Measurements from ENCODE around the gene MAN2A2.
"Not testable (repeated sequence)": the region's sequence is repeated elsewhere in the genome, so short reads cannot be mapped to it uniquely, and the experiment has no call there.

Gene MAN2A2

DNA sequence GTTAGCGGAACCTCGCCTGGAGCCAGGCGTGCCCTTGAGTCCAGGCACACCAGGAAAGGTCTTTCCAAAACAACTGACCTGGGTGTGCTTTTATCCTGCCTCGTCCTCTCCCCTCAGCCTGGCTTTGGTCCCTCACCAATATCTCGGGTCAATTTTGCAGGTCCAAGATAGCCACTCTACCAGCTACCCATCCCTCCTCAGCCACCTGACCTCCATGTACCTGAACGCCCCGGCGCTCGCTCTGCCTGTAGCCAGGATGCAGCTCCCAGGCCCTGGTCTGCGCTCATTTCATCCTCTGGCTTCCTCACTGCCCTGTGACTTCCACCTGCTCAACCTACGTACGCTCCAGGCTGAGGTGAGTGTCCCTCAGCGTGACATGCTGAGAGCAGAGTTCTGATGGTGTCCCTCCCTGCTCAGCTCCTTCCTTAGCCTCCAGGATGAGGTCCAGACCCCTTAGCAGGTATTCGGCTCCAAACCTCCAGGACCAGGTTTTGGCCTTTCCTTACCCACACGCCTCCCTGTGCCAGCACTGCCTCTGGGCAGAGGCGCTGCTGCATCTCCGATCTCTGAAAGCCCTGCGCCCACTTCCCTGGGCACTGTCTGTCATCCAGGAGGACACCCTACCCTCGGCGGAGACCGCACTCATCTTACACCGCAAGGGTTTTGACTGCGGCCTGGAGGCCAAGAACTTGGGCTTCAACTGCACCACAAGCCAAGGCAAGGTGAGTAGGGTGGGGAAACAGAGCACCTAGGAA is 15.1 kb downstream of the MAN2A2 start:
- DNase-seq (ENCODE audit: low read depth in 2 of 2): no peak

GRCh38 chr15:90918835-90919234 is 15.7 kb downstream of the MAN2A2 start:
- no peak for DNase-seq (ENCODE audit: low read depth in 2 of 2)

- DNase-seq (ENCODE audit: low read depth in 2 of 2): no peak
These were observed 18.8 kb downstream of the MAN2A2 start for GRCh38 chr15:90921887-90922286.

- DNase-seq (ENCODE audit: low read depth in 2 of 2): not testable (repeated sequence)
These were observed 19.7 kb downstream of the MAN2A2 start for GRCh38 chr15:90922712-90923322.

- DNase-seq (ENCODE audit: low read depth in 2 of 2): no peak
These were observed 21.3 kb downstream of the MAN2A2 start for GRCh38 chr15:90924375-90924774.

- not testable (repeated sequence) for DNase-seq (ENCODE audit: low read depth in 2 of 2)
These were observed 23.7 kb downstream of the MAN2A2 start for GRCh38 chr15:90926766-90927165.

DNA sequence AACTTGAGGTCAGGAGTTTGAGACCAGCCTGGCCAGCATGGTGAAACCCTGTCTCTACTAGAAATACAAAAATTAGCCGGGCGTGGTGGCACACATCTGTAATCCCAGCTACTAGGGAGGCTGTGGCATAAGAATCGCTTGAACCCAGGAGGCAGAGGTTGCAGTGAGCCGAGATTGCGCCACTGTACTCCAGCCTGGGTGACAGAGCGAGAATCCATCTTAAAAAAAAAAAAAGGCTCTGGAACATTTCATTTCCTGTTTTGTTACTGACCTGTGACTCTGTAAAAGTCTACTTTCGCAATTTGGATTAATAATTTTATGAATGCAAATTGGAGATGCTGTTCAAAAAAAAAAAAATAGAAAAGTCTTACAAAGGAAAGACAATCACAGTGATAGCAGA is 25.0 kb downstream of the MAN2A2 start:
- not testable (repeated sequence) for DNase-seq (ENCODE audit: low read depth in 2 of 2)

DNA sequence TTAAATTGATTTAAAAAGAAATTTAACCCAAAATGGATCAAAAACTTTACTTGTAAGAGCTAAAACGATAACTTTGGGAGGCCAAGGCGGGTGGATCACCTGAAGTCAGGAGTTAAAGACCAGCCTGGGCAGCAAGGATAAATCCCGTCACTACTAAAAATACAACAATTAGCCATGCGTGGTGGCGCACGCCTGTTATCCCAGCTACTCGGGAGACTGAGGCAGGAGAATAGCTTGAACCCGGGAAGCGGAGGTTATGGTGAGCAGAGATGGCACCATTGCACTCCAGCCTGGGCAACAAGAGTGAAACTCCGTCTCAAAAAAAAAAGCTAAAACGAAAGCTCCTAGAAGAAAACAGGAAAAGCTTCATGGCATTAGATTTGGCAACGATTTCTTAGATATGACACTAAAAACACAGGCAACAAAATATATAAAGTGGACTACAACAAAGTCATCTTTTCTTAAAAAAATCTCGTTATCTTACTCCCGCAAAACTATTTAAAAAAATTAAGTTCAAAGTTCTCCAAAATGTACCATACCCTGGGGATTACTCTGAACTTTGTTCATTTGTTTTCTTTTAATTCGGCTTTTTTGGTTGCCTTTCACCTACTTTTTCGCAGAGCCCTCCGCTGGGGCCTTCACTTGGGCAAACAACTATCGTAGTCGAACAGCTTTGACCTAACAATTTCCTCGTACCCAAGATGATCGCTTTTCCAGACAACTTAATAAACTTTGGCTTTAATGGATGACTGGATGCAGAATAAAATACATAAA is 26.3 kb downstream of the MAN2A2 start:
- no peak for DNase-seq (ENCODE audit: low read depth in 2 of 2)

GRCh38 chr15:90930861-90931574 is 27.9 kb downstream of the MAN2A2 start:
- no peak for DNase-seq (ENCODE audit: low read depth in 2 of 2)

DNA sequence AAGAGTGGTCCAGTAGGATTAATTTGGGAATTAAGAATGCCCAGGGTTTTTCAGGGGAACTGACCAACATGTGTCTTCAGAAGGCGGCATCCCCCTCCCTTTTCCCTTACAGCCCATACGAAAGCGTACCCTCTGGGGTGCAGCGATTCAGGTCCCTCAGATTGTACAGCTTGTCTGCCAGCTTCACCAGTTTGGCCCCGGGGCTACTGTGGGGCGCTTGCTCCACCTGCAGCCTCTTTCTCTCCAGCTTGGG is 28.4 kb downstream of the MAN2A2 start:
- no peak for DNase-seq (ENCODE audit: low read depth in 2 of 2)

GRCh38 chr15:90931828-90932659 is 28.9 kb downstream of the MAN2A2 start, which contains the start of gene HDDC3:
HDDC3 (minus strand) TSS chr15:90932549; CDS start chr15:90932540, 9 bp downstream.
- peak; percentile 82 for DNase-seq (ENCODE audit: low read depth in 2 of 2)

GRCh38 chr15:90932660-90932991 is 29.5 kb downstream of the MAN2A2 start:
- DNase-seq (ENCODE audit: low read depth in 2 of 2): no peak

DNA sequence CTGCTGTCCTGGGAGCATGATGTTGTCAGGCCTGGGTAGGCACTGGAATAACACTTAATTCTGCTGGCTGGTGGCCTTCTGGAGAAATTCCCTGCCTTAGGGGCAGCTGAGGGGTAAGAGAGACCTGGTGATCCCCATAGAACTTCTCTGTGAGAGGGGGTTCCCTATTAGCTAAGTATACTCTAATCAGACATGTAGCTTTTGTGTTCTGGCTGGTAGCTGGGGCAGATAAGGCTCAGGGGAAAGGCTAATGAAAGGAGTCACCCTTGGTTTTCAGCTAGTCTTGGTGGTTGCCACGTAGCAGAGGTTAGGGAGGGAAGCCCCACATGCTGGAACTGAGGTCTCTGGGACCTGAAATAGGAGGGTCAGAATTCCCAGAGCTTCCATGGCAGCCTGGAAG is 30.2 kb downstream of the MAN2A2 start:
- no peak for DNase-seq (ENCODE audit: low read depth in 2 of 2)

GRCh38 chr15:90934256-90934948 is 31.3 kb downstream of the MAN2A2 start:
- peak; percentile 64 to 71 for DNase-seq (ENCODE audit: low read depth in 2 of 2)

DNA sequence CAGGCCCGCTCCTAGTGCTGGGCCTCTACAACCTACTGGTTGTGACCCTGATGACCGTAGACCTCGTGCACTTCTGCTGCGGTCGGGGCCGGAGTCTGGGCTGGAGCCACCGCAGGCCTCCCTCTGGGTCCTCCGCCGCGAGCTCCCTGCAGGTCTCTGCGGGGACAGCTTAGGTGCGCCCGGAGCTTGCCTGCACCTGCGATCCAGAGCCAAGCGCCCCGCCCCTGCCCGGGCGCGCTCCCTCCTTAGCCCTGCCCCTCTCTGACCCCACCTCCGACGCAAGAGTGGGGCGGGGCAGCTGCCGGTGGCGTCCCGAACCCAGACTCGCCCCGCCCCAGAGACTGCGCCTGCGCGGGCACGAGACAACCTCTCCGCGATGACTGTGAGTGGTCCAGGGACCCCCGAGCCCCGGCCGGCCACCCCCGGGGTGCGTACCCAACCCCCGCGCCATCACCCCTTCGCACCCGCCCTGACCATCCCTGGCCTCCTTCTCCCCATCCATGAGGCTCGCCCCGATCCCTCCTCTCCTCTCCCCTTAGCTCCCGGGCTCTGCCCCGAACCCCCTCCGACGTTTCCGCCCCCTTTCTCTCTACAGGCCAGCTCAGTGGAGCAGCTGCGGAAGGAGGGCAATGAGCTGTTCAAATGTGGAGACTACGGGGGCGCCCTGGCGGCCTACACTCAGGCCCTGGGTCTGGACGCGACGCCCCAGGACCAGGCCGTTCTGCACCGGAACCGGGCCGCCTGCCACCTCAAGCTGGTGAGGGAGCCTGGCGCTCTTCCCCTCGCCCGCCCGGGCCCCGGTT is 32.0 kb downstream of the MAN2A2 start, which contains the start of gene UNC45A:
TSS of gene UNC45A (plus strand) at position 337 of the 803 bp plus-strand sequence. CDS start at position 377, 40 bp downstream.
- peak; percentile 91 to 94 for DNase-seq (ENCODE audit: low read depth in 2 of 2)

GRCh38 chr15:90936823-90937222 is 33.7 kb downstream of the MAN2A2 start:
- DNase-seq (ENCODE audit: low read depth in 2 of 2): no peak

DNA sequence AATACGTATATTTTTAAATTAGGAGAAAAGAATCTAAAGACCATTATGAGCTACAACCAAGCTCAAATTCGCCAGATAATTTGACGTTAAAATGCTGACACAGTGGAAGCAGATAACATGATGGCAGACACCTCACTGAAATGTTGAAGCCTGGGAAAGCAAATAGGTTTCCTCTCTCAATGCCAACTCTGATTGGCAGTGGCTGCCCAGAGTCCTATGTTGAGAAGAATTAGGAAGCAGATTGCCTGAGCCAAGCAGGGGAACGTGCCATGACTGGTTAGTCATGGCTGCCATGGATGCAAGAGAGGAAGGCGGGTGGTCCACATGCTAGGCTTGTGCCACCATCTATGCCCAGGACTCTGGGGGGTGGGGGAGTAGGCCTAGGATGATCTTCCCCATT is 35.2 kb downstream of the MAN2A2 start:
- no peak for DNase-seq (ENCODE audit: low read depth in 2 of 2)

GRCh38 chr15:90939756-90940155 is 36.7 kb downstream of the MAN2A2 start:
- DNase-seq (ENCODE audit: low read depth in 2 of 2): no peak

DNA sequence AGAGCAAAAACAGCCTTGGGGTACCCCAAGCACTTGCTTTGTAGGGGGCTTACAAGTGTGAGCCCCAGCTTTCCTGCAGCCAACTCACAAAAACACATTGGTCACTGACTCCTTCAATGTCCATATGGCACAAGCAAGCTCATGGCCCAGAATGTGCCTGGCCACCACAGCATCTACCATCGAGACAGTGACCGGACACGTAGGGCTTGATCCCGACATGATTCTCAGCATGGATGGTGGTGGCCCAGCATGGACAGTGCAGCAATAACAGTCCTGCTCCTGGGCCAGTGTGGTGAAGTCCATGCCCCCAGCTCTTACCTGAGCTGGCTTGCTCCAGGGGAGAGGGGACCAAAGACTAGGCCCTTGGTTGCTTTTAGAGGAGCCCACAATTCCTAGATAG is 37.9 kb downstream of the MAN2A2 start:
- no peak for DNase-seq (ENCODE audit: low read depth in 2 of 2)
